ENCODE results near the gene FAM117B.

Gene FAM117B

DNA sequence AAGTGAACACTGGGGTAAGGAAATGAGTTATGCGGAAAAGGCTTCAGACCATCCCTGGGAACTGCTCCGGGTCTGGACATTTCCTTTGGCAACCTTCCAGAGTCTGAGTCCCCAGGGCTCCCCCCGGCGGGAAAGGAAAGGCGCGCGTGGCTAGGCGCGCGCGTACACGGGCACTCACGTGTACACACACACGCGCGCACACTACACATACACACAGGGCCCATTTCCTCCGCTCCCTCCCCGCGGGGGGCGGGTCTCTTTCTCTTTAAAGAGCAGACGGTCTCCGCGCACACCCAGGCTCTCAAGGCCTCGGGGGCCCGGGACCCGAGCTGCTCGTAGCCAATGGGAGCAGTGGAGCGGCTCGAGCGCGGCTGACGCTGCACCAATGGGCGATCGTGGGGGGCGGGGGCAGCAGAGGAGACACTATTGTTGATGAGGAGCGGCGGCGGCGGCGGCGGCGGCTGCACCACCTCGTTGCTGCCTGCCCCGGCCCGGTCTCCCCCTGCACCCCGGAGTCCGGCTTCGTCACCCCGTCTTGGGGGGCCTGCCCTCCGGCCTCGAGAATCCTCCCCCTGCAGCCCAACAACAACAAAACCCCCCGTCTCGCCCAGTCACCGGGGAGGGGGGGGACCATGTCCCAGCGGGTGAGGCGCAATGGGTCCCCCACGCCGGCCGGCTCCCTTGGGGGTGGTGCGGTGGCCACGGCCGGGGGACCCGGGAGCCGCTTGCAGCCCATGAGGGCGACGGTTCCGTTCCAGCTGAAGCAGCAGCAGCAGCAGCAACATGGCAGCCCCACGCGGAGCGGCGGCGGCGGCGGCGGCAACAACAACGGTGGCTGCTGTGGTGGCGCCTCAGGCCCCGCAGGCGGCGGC, at the start of gene FAM117B:
TSS of gene FAM117B (plus strand) at position 414 of the 872 bp plus-strand sequence. CDS start at position 633, 219 bp downstream.
- Histone ChIP-seq H3K9ac (ENCODE audit: low read length) (peak within 1 kb of the TSS; percentile 68), H3K27ac (ENCODE audit: low read depth, low read length) (peak within 1 kb of the TSS; percentile 83), H3K4me1 (ENCODE audit: control insufficient read depth, insufficient read depth, low read length) (peaks cover 6% of the 10 kb centered on the region), H3K4me3 (ENCODE audit: low read length) (peak within 1 kb of the TSS; percentile 74), H3K36me3 (ENCODE audit: control insufficient read depth, insufficient read depth, low read length) (no peaks in the 10 kb centered on the region), H3K27me3 (ENCODE audit: control insufficient read depth, insufficient read depth, low read length) (no peaks in the 10 kb centered on the region)

GRCh38 chr2:202588647-202589581, 45.9 kb upstream of the FAM117B start:
- Histone ChIP-seq H3K36me3 (ENCODE audit: control insufficient read depth, insufficient read depth, low read length) (no peaks in the 10 kb centered on the region), H3K4me1 (ENCODE audit: control insufficient read depth, insufficient read depth, low read length) (no peaks in the 10 kb centered on the region), H3K4me3 (ENCODE audit: low read length) (peak overlapping the region; percentile 31), H3K9ac (ENCODE audit: low read length) (no peak overlapping the region), H3K27me3 (ENCODE audit: control insufficient read depth, insufficient read depth, low read length) (no peaks in the 10 kb centered on the region), H3K27ac (ENCODE audit: low read depth, low read length) (no peak overlapping the region)

DNA sequence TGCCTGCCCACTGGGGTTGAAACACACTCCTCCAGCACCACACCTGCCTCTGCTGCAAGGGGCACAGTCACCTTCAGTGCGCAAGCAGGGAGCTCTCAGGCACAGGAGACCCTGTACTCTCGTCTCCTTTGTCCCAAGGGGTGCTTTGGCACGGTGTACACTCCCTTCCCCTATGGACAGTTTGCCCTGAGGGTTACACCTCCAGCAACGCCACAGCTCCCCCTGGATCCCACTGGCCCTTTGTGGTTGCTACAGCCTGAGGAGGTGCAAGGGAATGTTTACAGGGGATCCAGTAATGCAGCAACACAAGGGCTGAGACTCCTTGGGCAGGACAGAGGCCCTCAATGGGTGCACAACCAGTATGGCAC, 45.2 kb upstream of the FAM117B start:
- no peaks in the 10 kb centered on the region for H3K36me3 ChIP-seq (ENCODE audit: control insufficient read depth, insufficient read depth, low read length)
- no peaks in the 10 kb centered on the region for H3K27me3 ChIP-seq (ENCODE audit: control insufficient read depth, insufficient read depth, low read length)
- no peak overlapping the region for H3K27ac ChIP-seq (ENCODE audit: low read depth, low read length)
- H3K4me3 ChIP-seq (ENCODE audit: low read length), result no peak overlapping the region
- no peaks in the 10 kb centered on the region for H3K4me1 ChIP-seq (ENCODE audit: control insufficient read depth, insufficient read depth, low read length)
- no peak overlapping the region for H3K9ac ChIP-seq (ENCODE audit: low read length)

GRCh38 chr2:202592566-202592965, 42.2 kb upstream of the FAM117B start:
- Histone ChIP-seq H3K4me3 (ENCODE audit: low read length) (no peak overlapping the region), H3K4me1 (ENCODE audit: control insufficient read depth, insufficient read depth, low read length) (no peaks in the 10 kb centered on the region), H3K36me3 (ENCODE audit: control insufficient read depth, insufficient read depth, low read length) (no peaks in the 10 kb centered on the region), H3K27ac (ENCODE audit: low read depth, low read length) (no peak overlapping the region), H3K27me3 (ENCODE audit: control insufficient read depth, insufficient read depth, low read length) (no peaks in the 10 kb centered on the region), H3K9ac (ENCODE audit: low read length) (no peak overlapping the region)

- Histone ChIP-seq H3K4me1 (ENCODE audit: control insufficient read depth, insufficient read depth, low read length) (no peaks in the 10 kb centered on the region), H3K27ac (ENCODE audit: low read depth, low read length) (no peak overlapping the region)
Measured at GRCh38 chr2:202599105-202599504, 35.7 kb upstream of the FAM117B start.

GRCh38 chr2:202599911-202600310, 34.9 kb upstream of the FAM117B start:
- Histone ChIP-seq H3K27me3 (ENCODE audit: control insufficient read depth, insufficient read depth, low read length) (no peaks in the 10 kb centered on the region), H3K27ac (ENCODE audit: low read depth, low read length) (no peak overlapping the region), H3K36me3 (ENCODE audit: control insufficient read depth, insufficient read depth, low read length) (no peaks in the 10 kb centered on the region), H3K9ac (ENCODE audit: low read length) (no peak overlapping the region), H3K4me3 (ENCODE audit: low read length) (no peak overlapping the region), H3K4me1 (ENCODE audit: control insufficient read depth, insufficient read depth, low read length) (no peaks in the 10 kb centered on the region)

More at GRCh38 chr2:202599105-202599504, 35.7 kb upstream of the FAM117B start:
- H3K9ac ChIP-seq (ENCODE audit: low read length), result no peak overlapping the region
- no peaks in the 10 kb centered on the region for H3K27me3 ChIP-seq (ENCODE audit: control insufficient read depth, insufficient read depth, low read length)
- no peaks in the 10 kb centered on the region for H3K36me3 ChIP-seq (ENCODE audit: control insufficient read depth, insufficient read depth, low read length)
- no peak overlapping the region for H3K4me3 ChIP-seq (ENCODE audit: low read length)

DNA sequence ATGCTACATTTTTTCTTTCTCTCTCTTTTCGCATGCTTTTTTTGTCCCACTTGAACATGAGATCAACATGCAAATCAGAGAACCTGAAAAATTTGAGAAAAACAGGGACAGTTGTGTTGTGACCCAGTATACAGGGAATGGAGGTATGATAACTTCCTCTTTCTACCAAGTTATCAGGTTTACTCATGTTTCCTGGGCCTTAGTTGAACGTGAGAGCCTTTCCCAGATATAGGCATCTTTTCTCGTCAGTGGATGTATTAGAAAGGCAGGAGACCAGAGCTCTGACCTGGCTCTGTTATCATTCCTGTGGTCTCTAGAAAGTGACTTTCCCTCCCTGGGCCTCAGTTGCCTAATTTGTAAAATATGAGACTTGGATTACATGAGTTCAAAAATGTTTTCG, 30.1 kb upstream of the FAM117B start:
- H3K4me1 ChIP-seq (ENCODE audit: control insufficient read depth, insufficient read depth, low read length), result no peaks in the 10 kb centered on the region
- H3K4me3 ChIP-seq (ENCODE audit: low read length), result no peak overlapping the region
- H3K36me3 ChIP-seq (ENCODE audit: control insufficient read depth, insufficient read depth, low read length), result no peaks in the 10 kb centered on the region
- H3K9ac ChIP-seq (ENCODE audit: low read length), result no peak overlapping the region
- no peak overlapping the region for H3K27ac ChIP-seq (ENCODE audit: low read depth, low read length)
- H3K27me3 ChIP-seq (ENCODE audit: control insufficient read depth, insufficient read depth, low read length), result no peaks in the 10 kb centered on the region

DNA sequence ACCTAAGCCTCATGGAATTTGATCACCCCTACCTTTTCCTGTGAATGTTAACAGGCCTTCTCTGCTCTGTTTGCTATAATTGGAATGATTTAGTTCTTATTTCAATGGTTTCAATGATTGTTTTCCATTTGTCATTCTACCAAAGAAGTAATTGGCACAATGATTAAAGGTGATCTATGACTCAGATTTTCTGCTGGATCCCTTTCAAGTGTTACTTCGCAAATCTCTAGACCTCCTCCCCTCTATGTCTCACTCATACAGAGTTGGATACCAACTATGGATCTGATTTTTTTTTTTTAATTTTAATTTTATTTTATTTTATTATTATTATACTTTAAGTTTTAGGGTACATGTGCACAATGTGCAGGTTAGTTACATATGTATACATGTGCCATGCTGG, 29.6 kb upstream of the FAM117B start:
- Histone ChIP-seq H3K4me3 (ENCODE audit: low read length) (no peak overlapping the region), H3K27ac (ENCODE audit: low read depth, low read length) (no peak overlapping the region), H3K4me1 (ENCODE audit: control insufficient read depth, insufficient read depth, low read length) (peaks cover 2% of the 10 kb centered on the region), H3K9ac (ENCODE audit: low read length) (no peak overlapping the region), H3K36me3 (ENCODE audit: control insufficient read depth, insufficient read depth, low read length) (no peaks in the 10 kb centered on the region), H3K27me3 (ENCODE audit: control insufficient read depth, insufficient read depth, low read length) (no peaks in the 10 kb centered on the region)

- Histone ChIP-seq H3K4me1 (ENCODE audit: control insufficient read depth, insufficient read depth, low read length) (peaks cover 2% of the 10 kb centered on the region), H3K27ac (ENCODE audit: low read depth, low read length) (no peak overlapping the region), H3K36me3 (ENCODE audit: control insufficient read depth, insufficient read depth, low read length) (no peaks in the 10 kb centered on the region), H3K9ac (ENCODE audit: low read length) (no peak overlapping the region), H3K27me3 (ENCODE audit: control insufficient read depth, insufficient read depth, low read length) (no peaks in the 10 kb centered on the region), H3K4me3 (ENCODE audit: low read length) (no peak overlapping the region)
Measured at GRCh38 chr2:202608142-202608852, 26.5 kb upstream of the FAM117B start.

DNA sequence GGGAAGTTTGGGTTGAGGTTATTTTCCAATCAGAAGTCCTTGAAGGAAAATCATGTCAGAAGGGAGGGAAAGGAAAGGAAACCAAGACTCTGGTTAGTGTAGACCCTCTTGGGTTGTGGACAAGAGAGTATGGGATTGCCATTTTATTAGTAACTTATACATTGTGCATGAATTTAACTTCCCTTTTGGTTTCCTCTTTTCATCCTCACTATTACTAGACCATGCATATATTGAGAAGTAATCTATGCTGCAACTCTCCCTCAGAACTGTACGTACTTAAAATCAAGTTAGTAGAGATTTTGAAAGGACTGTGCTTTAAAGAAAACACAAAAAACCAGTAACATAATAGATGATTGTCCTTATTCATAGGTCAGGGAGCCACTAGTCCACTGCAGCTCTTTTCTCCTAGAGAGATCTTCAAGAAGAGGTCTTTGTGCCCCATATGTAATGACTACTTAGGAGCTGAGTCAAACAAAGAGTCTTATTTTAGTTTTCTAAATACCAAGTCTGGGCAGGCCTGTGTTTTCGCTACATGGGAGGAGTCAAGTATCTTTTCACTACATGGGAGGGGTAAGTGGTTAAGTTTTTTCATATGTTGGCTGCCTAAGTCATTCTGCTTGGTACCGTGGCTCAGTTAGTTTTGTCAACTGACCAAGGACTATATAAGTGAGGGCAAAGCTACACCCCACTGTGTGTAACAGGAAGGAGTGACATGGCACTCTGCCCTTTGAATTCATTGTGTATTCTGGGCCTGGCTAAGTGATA, 25.2 kb upstream of the FAM117B start:
- Histone ChIP-seq H3K9ac (ENCODE audit: low read length) (no peak overlapping the region), H3K27me3 (ENCODE audit: control insufficient read depth, insufficient read depth, low read length) (no peaks in the 10 kb centered on the region), H3K4me3 (ENCODE audit: low read length) (no peak overlapping the region), H3K27ac (ENCODE audit: low read depth, low read length) (no peak overlapping the region), H3K36me3 (ENCODE audit: control insufficient read depth, insufficient read depth, low read length) (no peaks in the 10 kb centered on the region), H3K4me1 (ENCODE audit: control insufficient read depth, insufficient read depth, low read length) (peaks cover 2% of the 10 kb centered on the region)

GRCh38 chr2:202610380-202610779, 24.4 kb upstream of the FAM117B start:
- H3K27ac ChIP-seq (ENCODE audit: low read depth, low read length), result no peak overlapping the region
- H3K4me1 ChIP-seq (ENCODE audit: control insufficient read depth, insufficient read depth, low read length), result peaks cover 2% of the 10 kb centered on the region
- H3K27me3 ChIP-seq (ENCODE audit: control insufficient read depth, insufficient read depth, low read length), result no peaks in the 10 kb centered on the region
- no peak overlapping the region for H3K9ac ChIP-seq (ENCODE audit: low read length)
- no peak overlapping the region for H3K4me3 ChIP-seq (ENCODE audit: low read length)
- no peaks in the 10 kb centered on the region for H3K36me3 ChIP-seq (ENCODE audit: control insufficient read depth, insufficient read depth, low read length)

All from rectal smooth muscle tissue (tissue), 1 donor.